Measurements from ENCODE around the gene SREBF1.

SREBF1 gene

GRCh38 chr17:17792037-17792550, 44.7 kb downstream of the SREBF1 start:
- no peak for DNase-seq

- DNase-seq, result no peak
Measured at GRCh38 chr17:17790637-17791464, 45.9 kb downstream of the SREBF1 start.

GRCh38 chr17:17789828-17790636, 46.8 kb downstream of the SREBF1 start:
- DNase-seq, result no peak

- no peak for DNase-seq
Measured at GRCh38 chr17:17789410-17789809, 47.4 kb downstream of the SREBF1 start.

GRCh38 chr17:17788967-17789366, 47.8 kb downstream of the SREBF1 start:
- no peak for DNase-seq

GRCh38 chr17:17787568-17787967, 49.2 kb downstream of the SREBF1 start:
- no peak for DNase-seq

- no peak for DNase-seq
Measured at GRCh38 chr17:17786998-17787397, 49.8 kb downstream of the SREBF1 start.

- no peak for DNase-seq
Measured at GRCh38 chr17:17785407-17785806, 51.4 kb downstream of the SREBF1 start.

GRCh38 chr17:17784657-17785267, 52.0 kb downstream of the SREBF1 start:
- DNase-seq, result no peak

GRCh38 chr17:17783825-17784656, 52.7 kb downstream of the SREBF1 start:
- DNase-seq, result peak; percentile 77

- DNase-seq, result peak; percentile 33
Measured at GRCh38 chr17:17783116-17783824, 53.5 kb downstream of the SREBF1 start.

GRCh38 chr17:17782523-17783115, 54.2 kb downstream of the SREBF1 start:
- DNase-seq, result no peak

- peak; percentile 72 for DNase-seq
Measured at GRCh38 chr17:17781591-17782496, 54.9 kb downstream of the SREBF1 start.

GRCh38 chr17:17780922-17781590, 55.7 kb downstream of the SREBF1 start:
- peak; percentile 86 for DNase-seq

GRCh38 chr17:17779015-17779611, 57.7 kb downstream of the SREBF1 start:
- DNase-seq, result no peak

GRCh38 chr17:17778308-17779014, 58.3 kb downstream of the SREBF1 start:
- DNase-seq, result peak; percentile 58

GRCh38 chr17:17776889-17777288, 59.9 kb downstream of the SREBF1 start:
- DNase-seq, result no peak

Data from fibroblast of skin of right biceps (primary cell).